ENCODE data around the gene MIDN.

- TF ChIP-seq CTCF (conservative IDR thresholded peaks at IDR 0.05) (no peak), ZFX (IDR thresholded peaks at IDR 0.05) (no peak)
Measured at GRCh38 chr19:1238369-1239303, 9.7 kb upstream of the MIDN start.
